ENCODE results near the gene CDC42EP3.

CDC42EP3 gene

GRCh38 chr2:37642907-37643729, 28.3 kb downstream of the CDC42EP3 start:
- Histone ChIP-seq H3K4me2 (ENCODE audit: low read length) (no peak overlapping the region), H3K4me3 (ENCODE audit: low read length) (no peak overlapping the region)

GRCh38 chr2:37641582-37642171, 29.8 kb downstream of the CDC42EP3 start:
- Histone ChIP-seq H3K36me3 (replicated peaks; ENCODE audit: low read depth, low read length) (peaks cover 63% of the 10 kb centered on the region), H3K27ac (ENCODE audit: low read length) (no peak overlapping the region), H3K4me3 (ENCODE audit: low read length) (no peak overlapping the region), H3K9ac (ENCODE audit: low read length) (no peak overlapping the region), H3K4me1 (ENCODE audit: low read length) (peaks cover 31% of the 10 kb centered on the region), H3K27me3 (ENCODE audit: low read depth, low read length) (no peaks in the 10 kb centered on the region), H3K4me2 (ENCODE audit: low read length) (no peak overlapping the region), H3K9me3 (ENCODE audit: insufficient read depth, low read length) (no peaks in the 10 kb centered on the region), H4K20me1 (ENCODE audit: insufficient read depth, low read length) (peaks cover 3% of the 10 kb centered on the region; the same call in 1 of the 2 replicates), H3K79me2 (ENCODE audit: low read length) (peaks cover 41% of the 10 kb centered on the region), H2AFZ (ENCODE audit: low read depth, low read length) (no peak overlapping the region)
- TF ChIP-seq EZH2phosphoT487 (IDR thresholded peaks at IDR 0.05; ENCODE audit: low read depth) (no peak), CTCF (IDR thresholded peaks at IDR 0.05; ENCODE audit: low read depth, low read length) (no peak)

More at GRCh38 chr2:37642907-37643729, 28.3 kb downstream of the CDC42EP3 start:
- Histone ChIP-seq H3K27me3 (ENCODE audit: low read depth, low read length) (no peaks in the 10 kb centered on the region), H3K4me1 (ENCODE audit: low read length) (peaks cover 17% of the 10 kb centered on the region), H3K79me2 (ENCODE audit: low read length) (peaks cover 43% of the 10 kb centered on the region), H3K36me3 (replicated peaks; ENCODE audit: low read depth, low read length) (peaks cover 78% of the 10 kb centered on the region), H3K9me3 (ENCODE audit: insufficient read depth, low read length) (no peaks in the 10 kb centered on the region), H2AFZ (ENCODE audit: low read depth, low read length) (no peak overlapping the region), H4K20me1 (ENCODE audit: insufficient read depth, low read length) (peaks cover 3% of the 10 kb centered on the region; the same call in 1 of the 2 replicates), H3K27ac (ENCODE audit: low read length) (no peak overlapping the region), H3K9ac (ENCODE audit: low read length) (no peak overlapping the region)
- TF ChIP-seq CTCF (IDR thresholded peaks at IDR 0.05; ENCODE audit: low read depth, low read length) (no peak), EZH2phosphoT487 (IDR thresholded peaks at IDR 0.05; ENCODE audit: low read depth) (no peak)

GRCh38 chr2:37639631-37640030, 31.8 kb downstream of the CDC42EP3 start:
- peaks cover 30% of the 10 kb centered on the region for H3K79me2 ChIP-seq (ENCODE audit: low read length)
- peaks cover 40% of the 10 kb centered on the region for H3K4me1 ChIP-seq (ENCODE audit: low read length)
- TF ChIP-seq EZH2phosphoT487 (IDR thresholded peaks at IDR 0.05; ENCODE audit: low read depth) (no peak), CTCF (IDR thresholded peaks at IDR 0.05; ENCODE audit: low read depth, low read length) (no peak)
- peaks cover 47% of the 10 kb centered on the region for H3K36me3 ChIP-seq (replicated peaks; ENCODE audit: low read depth, low read length)
- no peak overlapping the region for H3K9ac ChIP-seq (ENCODE audit: low read length)
- H3K27ac ChIP-seq (ENCODE audit: low read length): no peak overlapping the region
- H3K9me3 ChIP-seq (ENCODE audit: insufficient read depth, low read length): no peaks in the 10 kb centered on the region
- no peaks in the 10 kb centered on the region for H4K20me1 ChIP-seq (ENCODE audit: insufficient read depth, low read length)
- no peaks in the 10 kb centered on the region for H3K27me3 ChIP-seq (ENCODE audit: low read depth, low read length)
- H3K4me2 ChIP-seq (ENCODE audit: low read length): no peak overlapping the region
- H2AFZ ChIP-seq (ENCODE audit: low read depth, low read length): no peak overlapping the region
- H3K4me3 ChIP-seq (ENCODE audit: low read length): no peak overlapping the region

- no peaks in the 10 kb centered on the region for H4K20me1 ChIP-seq (ENCODE audit: insufficient read depth, low read length)
- peaks cover 26% of the 10 kb centered on the region for H3K79me2 ChIP-seq (ENCODE audit: low read length)
- H3K9ac ChIP-seq (ENCODE audit: low read length): no peak overlapping the region
- no peaks in the 10 kb centered on the region for H3K9me3 ChIP-seq (ENCODE audit: insufficient read depth, low read length)
- no peak overlapping the region for H3K27ac ChIP-seq (ENCODE audit: low read length)
- TF ChIP-seq CTCF (IDR thresholded peaks at IDR 0.05; ENCODE audit: low read depth, low read length) (no peak), EZH2phosphoT487 (IDR thresholded peaks at IDR 0.05; ENCODE audit: low read depth) (no peak)
- H3K36me3 ChIP-seq (replicated peaks; ENCODE audit: low read depth, low read length): peaks cover 40% of the 10 kb centered on the region
- no peak overlapping the region for H2AFZ ChIP-seq (ENCODE audit: low read depth, low read length)
- H3K4me3 ChIP-seq (ENCODE audit: low read length): no peak overlapping the region
- H3K4me1 ChIP-seq (ENCODE audit: low read length): peaks cover 47% of the 10 kb centered on the region
- no peak overlapping the region for H3K4me2 ChIP-seq (ENCODE audit: low read length)
- no peaks in the 10 kb centered on the region for H3K27me3 ChIP-seq (ENCODE audit: low read depth, low read length)
Observed at GRCh38 chr2:37638973-37639372, 32.5 kb downstream of the CDC42EP3 start.

Measured in OCI-LY3 (cell line).